COR-L47 (cell line): ENCODE results near the gene CLDN18.

Experiments used
- DNase-seq: peaks from one replicate; lab custom pipeline; 2025; lab: John Stamatoyannopoulos, UW

CLDN18 gene

GRCh38 chr3:138025553-138025952 lies 15.6 kb downstream of the CLDN18 start:
- DNase-seq, result no peak

DNA sequence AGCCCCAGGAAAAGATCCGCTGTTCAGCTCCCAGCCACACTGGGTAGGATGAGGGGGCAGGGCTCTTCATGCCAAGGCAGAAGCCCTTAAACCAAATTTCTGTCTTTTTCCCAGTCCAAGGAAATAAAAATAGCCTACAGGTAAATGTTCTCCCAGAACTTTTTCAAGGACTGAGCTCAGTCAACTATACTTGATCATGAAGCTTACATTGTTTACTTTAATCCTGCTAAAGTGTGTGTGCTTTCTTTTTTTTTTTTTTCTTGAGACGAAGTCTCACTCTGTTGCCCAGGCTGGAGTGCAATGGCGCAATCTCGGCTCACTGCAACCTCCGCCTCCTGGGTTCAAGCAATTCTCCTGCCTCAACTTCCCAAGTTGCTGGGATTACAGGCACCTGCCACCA lies 17.9 kb downstream of the CLDN18 start:
- DNase-seq, result no peak

GRCh38 chr3:138030734-138031280 lies 20.8 kb downstream of the CLDN18 start:
- DNase-seq, result no peak

- DNase-seq, result no peak
Measured at GRCh38 chr3:138031536-138031935, 21.6 kb downstream of the CLDN18 start.

GRCh38 chr3:138032567-138032966 lies 22.6 kb downstream of the CLDN18 start:
- no peak for DNase-seq

DNA sequence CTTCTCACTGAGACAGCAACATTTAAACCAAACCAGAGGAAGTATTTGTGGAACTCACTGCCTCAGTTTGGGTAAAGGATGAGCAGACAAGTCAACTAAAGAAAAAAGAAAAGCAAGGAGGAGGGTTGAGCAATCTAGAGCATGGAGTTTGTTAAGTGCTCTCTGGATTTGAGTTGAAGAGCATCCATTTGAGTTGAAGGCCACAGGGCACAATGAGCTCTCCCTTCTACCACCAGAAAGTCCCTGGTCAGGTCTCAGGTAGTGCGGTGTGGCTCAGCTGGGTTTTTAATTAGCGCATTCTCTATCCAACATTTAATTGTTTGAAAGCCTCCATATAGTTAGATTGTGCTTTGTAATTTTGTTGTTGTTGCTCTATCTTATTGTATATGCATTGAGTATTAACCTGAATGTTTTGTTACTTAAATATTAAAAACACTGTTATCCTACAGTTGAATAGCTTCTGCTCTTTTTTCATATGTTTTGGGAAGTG lies 23.3 kb downstream of the CLDN18 start:
- no peak for DNase-seq

- no peak for DNase-seq
Measured at GRCh38 chr3:138034918-138035317, 25.0 kb downstream of the CLDN18 start.

- no peak for DNase-seq
Measured at GRCh38 chr3:138036572-138036971, 26.6 kb downstream of the CLDN18 start.

DNA sequence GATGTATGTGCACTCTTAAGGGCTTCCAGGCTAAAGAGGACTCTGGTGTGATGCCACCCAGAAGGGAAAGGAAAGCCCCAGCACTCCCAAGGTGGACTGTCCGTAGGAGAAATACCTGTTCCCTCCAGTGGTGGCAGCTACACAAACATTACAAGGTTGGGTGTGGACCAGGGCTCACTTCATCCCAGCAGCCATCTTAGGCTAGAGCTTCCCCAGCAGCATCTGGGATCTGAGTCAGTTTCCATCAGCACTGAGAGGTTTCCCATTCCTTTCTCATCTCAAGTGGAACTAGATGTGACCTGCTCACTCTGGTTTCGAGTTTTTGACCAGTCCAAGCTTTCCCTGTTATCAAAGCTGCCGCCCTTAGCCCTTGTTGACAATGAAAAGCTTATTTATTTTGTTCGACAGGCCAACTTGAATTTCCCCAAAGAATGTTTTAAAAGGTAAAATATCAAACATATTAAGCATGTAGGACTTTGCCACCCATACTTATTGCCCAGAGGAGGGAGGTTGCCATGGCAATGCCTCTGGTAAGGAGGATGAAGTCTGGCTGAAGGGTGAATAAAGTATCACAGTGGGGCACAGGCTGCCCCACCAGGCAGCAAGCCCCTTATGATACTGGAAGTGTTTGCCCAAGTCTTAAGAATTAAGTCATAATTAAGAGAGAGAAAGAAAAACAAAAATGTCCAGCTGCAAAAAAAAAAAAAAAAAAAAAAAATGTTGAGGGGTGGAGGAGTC lies 28.9 kb downstream of the CLDN18 start:
- DNase-seq, result no peak

DNA sequence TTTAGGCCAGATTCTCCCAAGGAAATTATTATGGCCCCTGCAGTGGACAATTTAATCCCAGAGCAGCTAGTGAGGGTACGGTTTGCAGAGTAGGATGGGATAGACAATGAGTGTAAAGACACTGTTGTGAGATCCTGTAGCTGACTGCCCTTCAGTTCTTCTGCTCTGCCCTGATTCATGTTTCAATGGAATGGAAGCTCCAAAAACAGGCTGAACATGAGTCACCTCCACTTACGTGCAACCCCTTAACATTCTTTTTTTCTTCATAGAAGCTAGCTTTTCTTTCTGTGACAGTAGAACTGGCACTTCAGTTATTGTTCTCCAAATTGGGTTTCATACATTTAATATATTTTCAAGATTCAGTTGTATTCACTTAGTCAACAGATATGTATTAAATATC lies 32.1 kb downstream of the CLDN18 start:
- DNase-seq, result no peak

DNA sequence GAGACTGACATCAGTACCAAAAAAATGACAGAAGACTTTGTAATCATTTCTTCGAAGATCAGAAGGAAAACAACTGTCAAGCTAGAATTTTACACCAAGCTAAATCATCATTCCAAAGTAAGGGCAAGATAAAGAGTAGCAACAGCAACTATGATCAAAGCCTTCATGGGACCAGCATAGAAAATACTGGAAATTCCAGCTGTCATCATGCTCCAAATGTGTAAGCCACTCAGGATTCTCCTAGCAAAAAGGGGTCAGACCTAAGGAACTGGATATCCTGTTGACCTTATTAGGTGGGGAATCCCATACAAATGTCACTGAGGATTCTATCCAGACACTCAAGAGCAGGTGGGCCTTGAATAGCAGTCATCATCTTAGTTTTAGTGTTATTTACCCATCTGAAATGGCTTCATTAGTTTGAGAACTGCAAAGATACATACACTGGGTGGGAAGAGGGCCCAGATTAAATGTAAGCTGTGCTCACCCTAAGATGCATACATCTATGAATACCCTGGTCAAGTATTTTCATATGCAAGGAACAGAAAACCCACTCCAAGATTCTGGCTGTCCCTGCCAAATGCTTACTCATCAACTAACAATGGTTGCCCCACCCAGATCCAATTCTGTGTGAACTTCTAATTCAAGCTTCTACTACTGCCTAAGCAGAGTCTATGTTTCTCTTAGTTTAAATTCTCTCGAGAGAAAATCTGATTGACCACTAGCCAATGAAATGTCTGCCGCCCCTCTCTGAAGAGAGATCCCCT lies 33.5 kb downstream of the CLDN18 start:
- DNase-seq, result no peak

DNA sequence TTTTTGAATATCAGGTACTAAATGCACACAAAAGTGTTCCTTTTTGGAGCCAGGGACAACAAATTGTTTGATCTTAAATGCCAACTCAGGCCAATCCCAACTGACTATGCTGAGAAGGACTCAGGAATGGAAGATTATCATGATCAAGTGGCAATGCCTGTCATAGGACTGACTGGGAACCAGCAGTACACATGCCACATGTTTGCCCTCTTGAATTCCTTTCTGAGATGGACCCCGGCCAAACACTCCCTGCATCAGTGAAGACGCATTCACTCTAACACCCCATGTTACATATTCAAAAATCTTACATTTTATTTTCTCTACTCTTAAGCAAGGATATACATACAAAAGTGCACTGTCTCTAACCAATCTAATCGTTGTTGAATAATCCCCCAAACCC lies 36.1 kb downstream of the CLDN18 start:
- no peak for DNase-seq

- no peak for DNase-seq
Measured at GRCh38 chr3:138046955-138047354, 37.0 kb downstream of the CLDN18 start.

GRCh38 chr3:138047596-138048158 lies 37.7 kb downstream of the CLDN18 start:
- DNase-seq, result no peak

GRCh38 chr3:138049157-138049919 lies 39.4 kb downstream of the CLDN18 start:
- no peak for DNase-seq

GRCh38 chr3:138051947-138052802 lies 42.2 kb downstream of the CLDN18 start:
- peak; percentile 70 for DNase-seq

DNA sequence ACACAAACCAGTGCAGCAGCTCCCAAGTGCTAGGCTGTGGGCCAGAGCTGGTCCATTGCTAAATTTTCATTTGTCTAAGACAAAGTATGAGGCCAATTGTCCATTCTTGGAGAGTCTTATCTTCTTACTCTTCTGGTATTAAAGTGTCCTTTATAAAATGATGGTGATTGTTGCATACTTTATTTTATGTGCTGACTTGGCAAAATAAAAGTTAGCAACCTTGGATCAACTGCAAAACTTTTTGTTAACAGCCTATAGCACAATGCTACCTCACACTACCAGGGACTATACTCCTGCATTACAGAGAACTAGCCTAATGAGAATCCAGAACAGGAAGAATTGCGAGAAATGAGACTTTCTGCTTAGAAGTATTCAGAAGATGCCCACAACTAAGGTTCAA lies 44.1 kb downstream of the CLDN18 start:
- no peak for DNase-seq

DNA sequence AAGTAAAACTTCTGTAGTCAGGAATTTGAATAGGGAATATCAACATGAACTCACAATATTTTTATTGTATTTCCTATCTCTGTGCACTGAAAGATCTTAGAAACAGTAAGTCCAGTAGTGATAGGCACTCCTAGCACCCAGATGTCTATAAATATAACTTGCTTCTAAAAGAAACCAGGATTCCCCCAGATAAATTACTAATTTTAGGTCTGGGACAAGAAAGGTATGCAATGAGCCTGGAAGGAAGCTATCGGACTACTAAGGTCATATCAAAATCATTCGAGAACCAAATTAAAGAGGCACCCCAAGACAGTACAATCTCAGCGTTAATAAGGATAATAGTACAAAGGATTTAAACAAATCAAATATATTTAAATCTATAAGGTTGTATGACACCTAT lies 47.4 kb downstream of the CLDN18 start:
- DNase-seq, result no peak

DNA sequence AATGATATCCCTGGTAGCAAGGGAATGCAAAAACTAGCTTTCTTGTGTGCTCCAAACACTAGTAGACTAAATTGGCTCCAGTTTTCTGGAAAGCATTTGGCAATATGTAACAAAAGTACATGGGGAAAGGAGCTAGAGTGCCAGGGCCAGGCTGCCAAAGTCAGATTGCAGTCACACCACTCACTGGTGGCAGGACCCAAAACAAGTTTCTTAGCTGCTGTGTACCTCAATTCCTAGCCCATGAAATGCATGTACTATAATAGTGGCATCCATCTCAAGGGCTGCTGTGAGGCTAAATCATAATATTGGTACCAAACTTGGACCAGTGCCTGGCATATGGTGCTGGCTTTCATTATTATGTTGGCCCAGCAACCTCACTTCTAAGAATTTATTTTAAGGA lies 49.3 kb downstream of the CLDN18 start:
- DNase-seq, result no peak

GRCh38 chr3:138060792-138061191 lies 50.8 kb downstream of the CLDN18 start:
- no peak for DNase-seq

GRCh38 chr3:138062037-138062436 lies 52.1 kb downstream of the CLDN18 start:
- DNase-seq, result no peak
